ENCODE results near the gene KANK4. TPM values are rescaled to one million over a fixed set of nuclear protein-coding genes. Genes with fewer than 3 reads are reported as not detected.
A peak's percentile ranks its signal among the peaks of the same experiment; 100 is the strongest.

The KANK4 gene
- under 1 TPM in 6 of 7 donors, not detected in 1; 0.10 to 0.46 (median 0.19) TPM for total RNA-seq
- polyA plus RNA-seq = under 1 TPM; 0.05 to 0.83 TPM
- long read RNA-seq, donor 1 = 0 reads
- long read RNA-seq, donor 2, full-length matches to known transcripts = 7 of 33 reads
- long read RNA-seq, donor 2, partial matches to known transcripts = 26 of 33 reads
- long read RNA-seq, donor 2, other reads (novel, unspliced or antisense) = 0 of 33 reads
- long read RNA-seq, donor 3 = 0 reads

DNA sequence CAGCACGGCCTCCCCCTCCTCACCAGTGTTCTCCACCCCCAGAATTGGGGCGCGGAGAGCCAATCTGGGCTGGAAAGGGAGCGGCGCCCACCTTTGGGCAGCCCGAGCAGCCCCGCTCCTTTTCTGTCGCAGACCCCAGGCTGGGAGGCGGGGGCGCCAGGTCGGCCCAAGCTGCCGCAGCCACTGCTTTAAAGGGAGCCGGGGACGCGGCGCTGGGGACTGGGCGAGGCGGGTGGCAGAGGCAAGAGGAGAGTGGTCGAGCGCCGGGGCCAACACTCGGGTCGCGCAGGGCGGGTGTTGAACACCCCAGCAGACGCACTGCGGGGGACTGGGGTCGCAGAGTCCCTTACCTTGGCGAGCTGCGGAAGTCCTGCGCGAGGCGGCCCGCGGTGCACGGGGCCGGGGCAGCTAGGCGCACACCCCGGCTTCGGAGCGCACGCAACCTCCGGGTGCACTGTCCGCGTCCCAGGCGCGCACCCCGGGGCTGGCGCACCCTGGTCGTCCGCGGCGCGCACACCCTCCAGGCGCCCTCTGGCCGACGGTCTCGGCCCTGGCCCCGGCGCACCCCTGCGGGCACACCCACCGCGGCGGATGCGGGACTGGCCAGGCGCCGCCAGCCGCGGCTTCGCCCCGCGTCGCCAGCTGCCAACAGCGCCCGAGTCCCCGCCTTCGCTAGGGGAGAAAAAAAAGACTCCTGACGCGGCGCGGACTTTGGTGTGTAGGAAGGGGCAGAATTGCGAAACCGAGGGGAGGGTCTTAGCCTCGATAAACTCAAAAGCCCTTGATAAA, at the start of gene KANK4:
Gene KANK4 (minus strand): TSS at position 679 of the 789 bp plus-strand sequence. CDS start 37,870 bp downstream, outside the sequence.
- DNase-seq = no peak

GRCh38 chr1:62368989-62369388, 49.8 kb upstream of the KANK4 start:
- no peak overlapping the region for H3K4me3 ChIP-seq
- DNase-seq = no peak
- intact Hi-C loops (cut with DNase I) = no loop called here
- H3K36me3 ChIP-seq = no peaks in the 10 kb centered on the region
- no peaks in the 10 kb centered on the region for H3K9me3 ChIP-seq
- no peaks in the 10 kb centered on the region for H3K4me1 ChIP-seq (ENCODE audit: insufficient read depth)
- no peak for TF ChIP-seq EP300 (IDR thresholded peaks at IDR 0.05)
- TF ChIP-seq POLR2A (IDR thresholded peaks at IDR 0.05) = no peak
- no peak for TF ChIP-seq CTCF (IDR thresholded peaks at IDR 0.05)
- WGBS, 3 donors = 84 to 86% (median 84%) methylated on average over 6 of the region's 6 CpGs
- no peaks in the 10 kb centered on the region for H3K27me3 ChIP-seq
- no peak overlapping the region for H3K27ac ChIP-seq

More for the DNA sequence above, at the start of gene KANK4:
- H3K36me3 ChIP-seq = no peaks in the 10 kb centered on the region
- no peaks in the 10 kb centered on the region for H3K4me1 ChIP-seq (ENCODE audit: insufficient read depth)
- no peaks in the 10 kb centered on the region for H3K9me3 ChIP-seq
- peak within 1 kb of the TSS; percentile 10 for H3K4me3 ChIP-seq
- H3K27ac ChIP-seq = no peak within 1 kb of the TSS
- 1 to 2% (median 1%) methylated on average over 39 to 84 of the region's 84 CpGs for WGBS, 3 donors
- intact Hi-C loops (cut with DNase I) = no loop called here
- H3K27me3 ChIP-seq = no peaks in the 10 kb centered on the region
- TF ChIP-seq POLR2A (IDR thresholded peaks at IDR 0.05) = no peak
- no peak for TF ChIP-seq CTCF (IDR thresholded peaks at IDR 0.05)
- no peak for TF ChIP-seq EP300 (IDR thresholded peaks at IDR 0.05)

- WGBS, 3 donors = 81 to 87% (median 84%) methylated on average over 7 of the region's 7 CpGs
- Histone ChIP-seq H3K9me3 (no peaks in the 10 kb centered on the region), H3K4me1 (ENCODE audit: insufficient read depth) (no peaks in the 10 kb centered on the region), H3K36me3 (no peaks in the 10 kb centered on the region), H3K27ac (no peak overlapping the region), H3K4me3 (no peak overlapping the region), H3K27me3 (no peaks in the 10 kb centered on the region)
- TF ChIP-seq POLR2A (IDR thresholded peaks at IDR 0.05) = no peak
- TF ChIP-seq EP300 (IDR thresholded peaks at IDR 0.05) = no peak
- TF ChIP-seq CTCF (IDR thresholded peaks at IDR 0.05) = no peak
- no peak for DNase-seq
- intact Hi-C loops (cut with DNase I) = no loop called here
Observed at GRCh38 chr1:62367005-62367557, 47.8 kb upstream of the KANK4 start.

- H3K36me3 ChIP-seq = no peaks in the 10 kb centered on the region
- no peak for DNase-seq
- H3K27me3 ChIP-seq = no peaks in the 10 kb centered on the region
- H3K4me3 ChIP-seq = no peak overlapping the region
- H3K27ac ChIP-seq = no peak overlapping the region
- intact Hi-C loops (cut with DNase I) = no loop called here
- H3K4me1 ChIP-seq (ENCODE audit: insufficient read depth) = no peaks in the 10 kb centered on the region
- TF ChIP-seq POLR2A (IDR thresholded peaks at IDR 0.05) (no peak), EP300 (IDR thresholded peaks at IDR 0.05) (no peak), CTCF (IDR thresholded peaks at IDR 0.05) (no peak)
- no peaks in the 10 kb centered on the region for H3K9me3 ChIP-seq
Observed at GRCh38 chr1:62364721-62365120, 45.5 kb upstream of the KANK4 start.
